Astrocyte of the hippocampus (primary cell): ENCODE measurements around the gene LRRN4CL.
"Not testable (repeated sequence)": the region's sequence is repeated elsewhere in the genome, so short reads cannot be mapped to it uniquely, and the experiment has no call there.

Experiments used
- DNase-seq: peaks from one replicate; pipeline ENCODE4 v3.0.0; 2011; ENCODE audit warnings: low read depth, low spot score

The LRRN4CL gene

DNA sequence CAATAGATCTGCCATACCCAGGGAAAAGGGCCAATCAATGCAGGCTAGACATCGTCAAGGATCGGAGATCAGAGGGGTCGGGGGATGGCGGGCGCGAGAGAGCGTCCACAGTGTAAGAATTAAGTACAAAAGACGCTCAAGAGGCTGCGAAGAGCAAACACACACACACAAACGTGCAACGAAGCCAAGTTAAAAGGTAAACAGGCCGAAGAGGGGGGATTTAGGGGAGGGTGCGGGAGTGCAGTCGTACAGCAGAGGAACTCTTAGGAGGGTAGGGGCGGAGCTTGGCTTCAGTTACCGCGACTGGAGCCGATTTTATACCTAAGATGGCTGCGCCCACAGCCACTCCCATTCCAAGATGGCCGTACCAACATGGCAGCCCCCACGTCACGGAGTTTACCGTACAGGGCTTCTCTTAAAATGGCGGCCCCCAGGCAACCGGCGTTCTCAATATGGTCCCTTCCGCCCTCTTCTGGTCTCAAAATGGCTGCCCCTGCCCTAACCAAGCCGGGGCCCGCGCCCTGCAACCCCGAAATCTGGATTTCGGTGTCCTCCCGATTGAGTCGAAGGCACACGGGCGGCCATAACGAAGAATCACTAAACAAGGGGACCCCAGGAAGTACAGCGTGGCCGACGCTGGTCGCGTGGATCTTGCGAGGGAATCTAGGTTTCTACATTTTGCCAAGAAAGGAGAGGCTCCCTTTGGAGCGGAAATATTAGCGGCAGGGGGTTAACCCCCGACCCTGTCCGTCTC is 20.1 kb upstream of the LRRN4CL start:
- peak; percentile 99 for DNase-seq

DNA sequence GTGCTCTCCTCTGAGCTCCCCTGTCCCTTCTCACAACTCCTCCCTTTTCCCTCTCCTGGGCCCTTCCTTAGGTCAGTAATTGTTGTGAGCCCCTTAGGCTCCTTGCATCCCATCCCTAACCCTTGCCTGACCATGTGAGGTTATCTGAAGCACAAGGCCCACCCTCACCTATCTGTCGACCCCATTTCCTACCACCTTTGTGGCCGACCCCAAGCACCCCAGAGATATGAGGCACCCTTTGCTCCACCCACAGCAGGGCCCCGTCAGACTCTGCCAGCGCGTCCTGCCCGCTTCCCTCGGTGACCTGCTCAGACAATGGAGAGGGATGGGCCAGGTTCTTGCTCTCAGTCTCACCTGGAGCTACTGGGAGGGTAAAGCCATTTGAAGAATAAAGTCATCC is 19.5 kb upstream of the LRRN4CL start:
- DNase-seq, result no peak

GRCh38 chr11:62708392-62708791 is 19.1 kb upstream of the LRRN4CL start:
- no peak for DNase-seq

DNA sequence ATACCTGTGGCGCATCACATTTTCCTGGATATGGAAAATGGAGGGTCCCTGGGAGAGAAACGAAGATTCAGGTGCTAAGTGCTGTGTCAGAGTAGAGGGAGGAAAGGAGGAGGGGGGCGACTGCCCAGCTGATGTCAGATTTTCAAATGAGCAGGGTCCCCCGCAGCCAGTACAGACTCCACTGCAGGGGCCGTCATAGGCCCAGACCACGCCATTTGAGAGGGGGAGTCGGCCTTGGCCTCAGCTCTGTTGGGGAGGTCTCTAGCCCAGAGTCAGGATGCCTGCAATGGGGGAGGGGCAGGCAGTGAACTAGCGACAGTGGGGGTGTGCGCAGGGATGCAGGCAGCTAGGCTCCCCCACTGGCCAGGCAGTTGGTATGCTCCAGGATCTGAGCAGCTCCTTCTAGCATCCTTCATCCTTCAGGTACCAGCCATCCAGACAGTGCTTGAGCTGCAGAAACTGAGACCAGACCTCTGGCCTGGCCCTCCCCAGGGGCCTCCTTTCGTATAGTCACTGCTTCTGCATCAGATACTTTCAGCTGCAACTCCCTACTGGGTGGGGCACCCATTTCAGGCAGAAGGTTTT is 18.0 kb upstream of the LRRN4CL start, which contains the start of the genes BSCL2 and GNG3:
Gene BSCL2 (minus strand): TSS at position 148 of the 585 bp plus-strand sequence. CDS start 229 bp downstream, outside the sequence.
Gene GNG3 (plus strand): TSS at position 400 of the 585 bp plus-strand sequence. CDS start 620 bp downstream, outside the sequence.
- peak; percentile 81 for DNase-seq

- DNase-seq, result no peak
These were observed 17.5 kb upstream of the LRRN4CL start for GRCh38 chr11:62706850-62707247.

DNA sequence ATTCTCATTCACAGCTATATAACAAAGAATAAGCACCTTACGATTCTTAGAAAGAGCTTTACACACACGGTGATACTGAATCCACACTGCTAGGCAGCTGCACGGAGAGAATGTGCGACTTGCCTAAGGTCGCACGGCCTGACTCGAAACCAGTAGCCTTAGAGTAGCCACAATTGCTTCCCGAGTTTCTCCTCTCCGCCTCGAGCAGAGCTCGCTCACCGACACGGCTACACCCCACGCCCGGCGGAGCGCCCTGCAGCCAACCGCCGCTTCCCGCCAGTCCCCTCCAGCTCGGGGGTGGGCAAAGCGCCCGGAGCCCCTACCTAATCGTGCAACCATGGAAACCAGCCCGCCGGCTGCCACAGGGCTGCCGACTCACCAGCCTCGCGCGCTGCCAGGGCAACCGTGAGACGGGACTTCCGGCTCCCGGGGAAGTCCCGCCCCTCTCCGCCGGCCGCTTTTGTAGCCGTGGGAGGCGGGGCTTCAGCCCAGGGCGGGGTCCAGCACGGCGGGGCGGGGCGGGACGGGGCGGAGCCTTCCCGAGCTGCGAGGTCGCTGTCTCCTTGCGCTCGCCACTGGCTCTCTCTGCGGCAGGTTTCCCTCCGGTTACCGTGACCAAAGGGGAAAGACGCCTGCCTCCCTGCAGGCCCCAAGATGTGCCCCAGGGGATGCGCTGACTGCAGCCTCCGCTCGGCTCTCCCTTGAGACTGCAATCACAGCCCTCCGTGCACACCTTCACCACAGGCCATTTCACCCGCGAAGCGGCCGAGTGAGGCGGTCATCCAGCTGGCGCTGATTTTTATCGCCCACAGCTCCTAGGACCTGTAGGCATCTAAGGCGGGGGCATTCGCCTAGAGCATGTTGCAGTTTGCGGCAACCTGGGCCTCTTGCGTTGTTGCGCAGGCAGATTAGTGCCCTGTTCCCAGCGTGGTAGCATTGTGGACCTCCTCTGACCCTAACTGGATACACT is 16.8 kb upstream of the LRRN4CL start:
- DNase-seq, result peak; percentile 99

- DNase-seq, result peak; percentile 32
These were observed 16.1 kb upstream of the LRRN4CL start for GRCh38 chr11:62705413-62705812.

DNA sequence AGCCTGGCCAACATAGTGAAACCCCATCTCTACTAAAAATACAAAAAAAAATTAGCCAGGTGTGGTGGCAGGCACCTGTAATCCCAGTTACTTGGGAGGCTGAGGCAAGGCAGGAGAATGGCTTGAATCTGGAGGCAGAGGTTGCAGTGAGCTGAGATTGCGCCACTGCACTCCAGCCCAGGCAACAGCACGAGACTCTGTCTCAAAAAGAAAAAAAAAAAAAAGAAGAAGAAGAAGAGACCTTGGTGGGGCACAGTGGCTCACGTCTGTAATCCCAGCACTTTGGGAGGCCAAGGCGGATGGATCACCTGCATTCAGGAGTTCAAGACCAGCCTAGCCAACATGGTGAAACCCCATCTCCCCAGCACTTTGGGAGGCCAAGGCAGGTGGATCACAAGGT is 14.6 kb upstream of the LRRN4CL start:
- not testable (repeated sequence) for DNase-seq

DNA sequence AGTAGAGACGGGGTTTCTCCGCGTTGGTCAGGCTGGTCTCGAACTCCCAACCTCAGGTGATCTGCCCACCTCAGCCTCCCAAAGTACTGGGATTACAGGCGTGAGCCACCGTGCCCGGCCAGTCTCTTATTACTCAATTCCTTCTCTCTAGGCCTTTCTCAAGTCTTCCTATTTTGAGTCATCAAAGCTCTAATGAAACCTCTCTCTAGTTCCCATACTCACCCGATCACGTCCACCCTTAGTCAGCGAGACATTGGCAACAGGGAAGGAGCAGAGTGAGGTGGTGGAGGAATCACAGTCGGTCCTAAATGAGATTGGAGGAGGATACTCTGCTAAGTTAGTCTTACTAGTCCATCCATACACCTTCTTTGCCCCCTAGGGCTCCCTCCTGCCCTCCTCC is 12.9 kb upstream of the LRRN4CL start:
- no peak for DNase-seq

- DNase-seq, result peak; percentile 84
These were observed 5.3 kb upstream of the LRRN4CL start for GRCh38 chr11:62694455-62695167.

- DNase-seq, result not testable (repeated sequence)
These were observed 4.3 kb upstream of the LRRN4CL start for GRCh38 chr11:62693624-62694023.

DNA sequence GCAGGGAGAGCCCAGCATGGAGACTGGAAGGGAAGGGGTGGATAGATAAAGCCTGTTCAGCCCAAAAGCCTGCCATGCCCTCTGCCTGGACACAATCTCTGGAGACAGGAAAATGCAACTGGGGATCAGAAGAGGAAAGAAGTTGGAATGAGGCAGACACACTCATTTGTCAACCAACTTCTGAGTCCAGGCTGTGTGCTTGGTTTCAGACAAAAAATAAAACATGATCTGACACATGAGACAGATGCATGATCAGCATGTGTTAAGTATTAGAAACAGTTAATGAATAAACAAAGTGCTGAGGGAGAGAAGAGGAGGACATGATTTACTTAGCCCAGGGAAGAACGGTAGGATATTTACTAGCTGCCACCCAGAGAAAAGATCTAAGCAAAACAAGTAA is 839 bp downstream of the LRRN4CL start:
- DNase-seq, result no peak

GRCh38 chr11:62687508-62688396 is 1.6 kb downstream of the LRRN4CL start:
- DNase-seq, result no peak

DNA sequence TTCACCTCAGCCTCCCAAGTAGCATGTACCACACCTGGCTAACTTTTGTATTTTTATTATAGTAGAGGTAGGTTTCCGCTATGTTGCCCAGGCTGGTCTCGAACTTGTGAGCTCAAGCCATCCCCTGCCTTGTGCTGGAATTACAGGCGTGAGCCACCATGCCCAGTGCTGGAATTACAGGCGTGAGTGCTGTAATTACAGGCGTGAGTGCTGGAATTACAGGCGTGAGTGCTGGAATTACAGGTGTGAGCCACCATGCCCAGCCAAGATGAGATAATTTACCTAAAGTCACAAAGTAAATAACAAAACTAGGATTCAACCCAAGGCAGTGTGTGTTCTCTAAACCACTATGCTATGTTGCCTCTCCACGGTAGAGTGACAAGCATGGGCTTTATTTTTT is 6.8 kb downstream of the LRRN4CL start:
- no peak for DNase-seq

- peak; percentile 84 for DNase-seq
These were observed 8.5 kb downstream of the LRRN4CL start for GRCh38 chr11:62680825-62681240.

GRCh38 chr11:62678770-62679696 is 10.3 kb downstream of the LRRN4CL start, which contains the start of gene UBXN1:
Gene UBXN1 (minus strand): TSS chr11:62679073. CDS start chr11:62678923, 150 bp downstream.
- peak; percentile 93 for DNase-seq

GRCh38 chr11:62678433-62678769 is 10.9 kb downstream of the LRRN4CL start:
- no peak for DNase-seq

- DNase-seq, result no peak
These were observed 11.6 kb downstream of the LRRN4CL start for GRCh38 chr11:62677714-62678113.

- no peak for DNase-seq
These were observed 12.2 kb downstream of the LRRN4CL start for GRCh38 chr11:62677156-62677555.
